BJ (cell line): ENCODE results near the gene TOP2A. TPM values are rescaled to one million over a fixed set of nuclear protein-coding genes. Genes with fewer than 3 reads are reported as not detected.

Experiments
- CTCF ChIA-PET: fragments of 350-600 bp; formaldehyde crosslinking; extraction: SDS; loops from one replicate; lab custom pipeline; 2021; ENCODE audit warnings: antibody characterized with exemption, inconsistent platforms; lab: Yijun Ruan, JAX
- POLR2A ChIA-PET: fragments of 300-600 bp; sonication (Branson Sonifier 250); formaldehyde crosslinking; extraction: SDS; loops from one replicate; lab custom pipeline; 2021; ENCODE audit warnings: antibody characterized with exemption; lab: Charles Lee
- DNase-seq: peaks from one replicate; pipeline ENCODE4 v3.0.0-alpha.2; 2011; ENCODE audit warnings: low read depth
- H3K27me3 ChIP-seq: 2 replicates; pipeline ENCODE4 v1.6.0; 2011; ENCODE audit warnings: low read length; ENCODE audit not compliant: control insufficient read depth, insufficient read depth
- H3K36me3 ChIP-seq: 2 replicates; pipeline ENCODE4 v1.5.1; 2011; ENCODE audit warnings: low read length; ENCODE audit not compliant: control insufficient read depth, insufficient read depth
- H3K4me3 ChIP-seq: 2 replicates; pipeline ENCODE4 v1.5.1; 2011; ENCODE audit warnings: low read depth, mild to moderate bottlenecking, control low read depth, low read length
- polyA plus RNA-seq: library from polyadenylated mRNA; depleted of rRNA; stranded (reverse); fragments of >200 nt; gene quantifications from 2 replicates; pipeline ENCODE4 v1.2.3, GENCODE V29; 2011
- TF ChIP-seq, protein P1 (sequence below): IDR thresholded peaks from 2 replicates; pipeline ENCODE4 v1.5.1; 2011; ENCODE audit warnings: low read depth, mild to moderate bottlenecking, control low read depth, inconsistent platforms, low read length, moderate library complexity; ENCODE audit not compliant: insufficient read depth

TOP2A gene
- polyA plus RNA-seq, 1 experiment = 31.8 TPM

DNA sequence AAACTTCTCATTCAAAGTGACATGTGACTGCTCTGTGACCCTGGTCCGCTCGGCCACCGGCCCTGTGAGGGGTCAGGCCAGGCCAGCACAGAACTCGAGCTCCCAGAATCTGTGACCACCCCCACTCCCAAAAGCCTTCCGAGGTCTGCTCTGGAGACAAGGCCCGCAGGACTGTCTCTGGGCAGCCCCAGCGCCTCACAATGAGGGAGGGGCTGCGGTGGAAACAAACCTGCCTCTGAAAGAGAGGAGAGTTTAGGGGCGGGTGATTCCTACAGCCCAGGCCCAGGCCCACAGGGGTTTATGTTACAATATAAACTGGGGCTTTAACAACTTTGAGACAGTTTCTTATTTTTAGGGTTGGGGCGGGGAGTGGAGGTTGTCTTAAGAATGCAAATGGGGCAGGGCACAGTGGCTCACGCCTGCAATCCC lies 45.4 kb upstream of the TOP2A start:
- ChIA-PET CTCF (interaction anchor here (0.6 to 4.2 kb wide), 6 partner anchors 13 to 98 kb away, joined by 3 to 31 read pairs (median 5); no protein-coding TSS in a partner anchor), POLR2A (no interaction called here)
- DNase-seq = no peak
- no peak overlapping the region for H3K4me3 ChIP-seq
- H3K27me3 ChIP-seq = no peaks in the 10 kb centered on the region
- H3K36me3 ChIP-seq = peaks cover 11% of the 10 kb centered on the region
- TF ChIP-seq, protein P1, sequence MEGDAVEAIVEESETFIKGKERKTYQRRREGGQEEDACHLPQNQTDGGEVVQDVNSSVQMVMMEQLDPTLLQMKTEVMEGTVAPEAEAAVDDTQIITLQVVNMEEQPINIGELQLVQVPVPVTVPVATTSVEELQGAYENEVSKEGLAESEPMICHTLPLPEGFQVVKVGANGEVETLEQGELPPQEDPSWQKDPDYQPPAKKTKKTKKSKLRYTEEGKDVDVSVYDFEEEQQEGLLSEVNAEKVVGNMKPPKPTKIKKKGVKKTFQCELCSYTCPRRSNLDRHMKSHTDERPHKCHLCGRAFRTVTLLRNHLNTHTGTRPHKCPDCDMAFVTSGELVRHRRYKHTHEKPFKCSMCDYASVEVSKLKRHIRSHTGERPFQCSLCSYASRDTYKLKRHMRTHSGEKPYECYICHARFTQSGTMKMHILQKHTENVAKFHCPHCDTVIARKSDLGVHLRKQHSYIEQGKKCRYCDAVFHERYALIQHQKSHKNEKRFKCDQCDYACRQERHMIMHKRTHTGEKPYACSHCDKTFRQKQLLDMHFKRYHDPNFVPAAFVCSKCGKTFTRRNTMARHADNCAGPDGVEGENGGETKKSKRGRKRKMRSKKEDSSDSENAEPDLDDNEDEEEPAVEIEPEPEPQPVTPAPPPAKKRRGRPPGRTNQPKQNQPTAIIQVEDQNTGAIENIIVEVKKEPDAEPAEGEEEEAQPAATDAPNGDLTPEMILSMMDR = no peak

DNA sequence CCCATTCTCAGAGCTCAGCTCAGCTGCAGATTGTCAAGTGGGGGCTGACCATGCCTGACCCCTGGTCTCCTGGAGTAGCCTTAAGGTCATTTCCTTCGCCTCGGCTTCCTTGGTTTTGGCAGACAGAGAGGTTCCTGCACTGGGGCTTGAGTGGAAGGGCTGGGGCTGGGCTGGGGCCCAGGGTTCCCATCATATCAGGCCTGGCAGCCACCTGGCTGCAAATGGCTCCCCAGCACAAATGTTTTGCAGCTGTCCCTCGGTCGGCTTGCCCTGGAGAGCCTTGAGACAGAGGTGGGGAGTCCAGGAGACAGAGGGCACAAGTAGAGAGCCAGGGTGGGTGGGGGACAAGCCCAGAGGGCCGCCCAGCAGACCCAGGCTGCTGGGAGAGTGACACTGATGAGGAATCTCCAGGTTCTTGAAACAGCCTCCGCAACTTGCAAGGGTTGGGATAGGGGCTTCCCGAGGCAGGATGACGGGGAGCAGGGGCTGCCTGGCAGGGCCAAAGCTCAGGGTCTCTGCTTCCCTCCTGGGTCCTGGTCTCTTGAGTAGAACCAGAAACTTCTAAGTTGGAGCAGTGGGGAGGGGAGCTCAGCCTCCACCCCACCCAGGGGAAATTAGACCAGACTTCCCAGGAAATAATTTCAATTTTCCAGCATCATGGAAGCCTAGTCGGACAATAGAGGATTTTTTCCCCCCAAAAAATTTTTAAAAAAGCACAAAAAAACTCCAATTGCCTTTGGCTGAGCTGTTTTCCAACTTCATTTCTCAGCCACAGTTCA lies 44.8 kb upstream of the TOP2A start:
- POLR2A ChIA-PET = no interaction called here
- Histone ChIP-seq H3K27me3 (no peaks in the 10 kb centered on the region), H3K36me3 (peaks cover 15% of the 10 kb centered on the region), H3K4me3 (no peak overlapping the region)
- TF ChIP-seq, protein P1 = no peak
- no peak for DNase-seq
- CTCF ChIA-PET = interaction anchor here (0.6 to 4.2 kb wide), 9 partner anchors 10 to 98 kb away, joined by 3 to 31 read pairs (median 5); no protein-coding TSS in a partner anchor

DNA sequence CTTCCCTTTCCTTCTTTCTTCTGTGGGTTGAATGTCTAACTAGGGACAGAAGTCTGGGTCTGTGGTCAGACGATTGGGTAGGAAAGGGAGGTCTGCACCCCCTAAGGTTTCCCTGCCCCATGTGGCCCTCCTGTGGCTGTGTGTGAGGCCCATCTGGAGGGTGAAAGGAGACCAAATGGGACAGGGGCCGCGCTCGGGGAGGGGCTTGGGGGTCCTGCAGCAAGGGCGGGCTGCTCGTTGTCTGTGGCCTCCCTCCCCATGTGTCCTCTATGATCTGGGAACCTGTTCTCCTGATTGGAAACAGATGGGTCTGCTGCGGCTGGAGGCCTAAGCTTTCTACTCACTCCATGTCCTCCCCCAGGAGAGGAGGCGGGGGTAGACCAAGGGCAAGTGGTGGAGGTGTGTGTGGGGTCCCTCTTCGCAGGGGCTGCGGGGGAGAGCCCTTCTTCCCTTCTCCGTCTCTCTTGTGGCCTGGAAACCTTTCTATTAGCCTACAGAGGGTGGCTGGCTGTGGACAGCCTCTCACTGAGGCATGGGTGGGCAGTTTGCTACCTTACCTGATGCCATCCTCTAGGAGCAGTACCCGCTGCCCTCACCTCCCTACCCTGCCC lies 44.1 kb upstream of the TOP2A start:
- Histone ChIP-seq H3K4me3 (no peak overlapping the region), H3K27me3 (no peaks in the 10 kb centered on the region), H3K36me3 (peaks cover 21% of the 10 kb centered on the region)
- CTCF ChIA-PET = interaction anchor here (0.9 to 4.2 kb wide), 8 partner anchors 10 to 99 kb away, joined by 3 to 31 read pairs (median 5); no protein-coding TSS in a partner anchor
- DNase-seq = no peak
- POLR2A ChIA-PET = no interaction called here
- TF ChIP-seq, protein P1 = no peak

DNA sequence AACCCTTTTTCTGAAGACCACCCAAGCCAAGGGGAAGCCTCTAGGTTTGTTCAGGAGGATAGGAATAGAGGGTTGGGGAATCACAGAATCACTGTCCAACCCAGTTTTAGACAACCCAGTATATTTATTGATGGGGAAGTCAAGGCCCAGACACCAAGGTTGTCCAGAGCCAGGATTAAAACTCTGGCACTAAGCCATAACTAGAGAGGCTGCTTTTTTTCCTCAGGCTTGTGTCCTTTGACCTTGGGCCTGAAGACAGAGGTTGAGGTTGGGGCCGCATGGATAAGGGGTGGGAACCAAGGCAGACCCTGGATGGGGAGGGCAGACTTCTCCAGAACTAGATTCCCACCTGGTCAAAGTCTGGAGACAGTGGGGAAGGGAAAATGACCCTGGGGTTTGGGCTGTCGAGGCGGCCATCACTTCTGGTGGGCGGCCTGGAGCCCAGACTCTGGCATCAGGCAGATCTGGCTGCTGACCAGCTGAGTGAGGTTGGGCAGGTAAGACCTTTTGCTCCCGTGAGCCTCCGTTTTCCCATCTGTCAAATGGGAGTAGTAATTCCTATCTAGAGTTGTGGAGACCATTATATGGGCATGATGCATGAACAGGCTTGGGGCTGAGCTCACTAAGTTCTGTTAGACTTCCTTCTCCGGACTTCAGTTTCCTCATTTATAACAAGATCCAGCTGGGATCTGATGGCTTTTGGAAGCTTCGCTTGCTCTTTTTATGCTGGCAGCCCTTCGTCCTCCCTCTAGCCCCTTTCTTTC lies 43.5 kb upstream of the TOP2A start:
- no peak overlapping the region for H3K4me3 ChIP-seq
- POLR2A ChIA-PET = interaction anchor here (1.2 kb wide), 1 partner anchor 10 kb away, joined by 6 read pairs; no protein-coding TSS in a partner anchor
- no peak for DNase-seq
- peaks cover 26% of the 10 kb centered on the region for H3K36me3 ChIP-seq
- CTCF ChIA-PET = interaction anchor here (0.9 to 4.2 kb wide), 8 partner anchors 9 to 100 kb away, joined by 3 to 31 read pairs (median 6); no protein-coding TSS in a partner anchor
- TF ChIP-seq, protein P1 = no peak
- H3K27me3 ChIP-seq = no peaks in the 10 kb centered on the region
